SW480 (cell line): ENCODE results near the gene NUMB.
A peak's percentile ranks its signal among the peaks of the same experiment; 100 is the strongest.

Source experiments
- DNase-seq: peaks from one replicate; pipeline ENCODE4 v3.0.0-alpha.2; 2016; ENCODE audit warnings: low spot score

Gene NUMB

GRCh38 chr14:73245480-73246325 lies 212.6 kb downstream of the NUMB start:
- no peak for DNase-seq

- no peak for DNase-seq
Measured at GRCh38 chr14:73244541-73245290, 213.6 kb downstream of the NUMB start.

GRCh38 chr14:73243748-73244147 lies 214.6 kb downstream of the NUMB start:
- DNase-seq: no peak

- no peak for DNase-seq
Measured at GRCh38 chr14:73243341-73243740, 215.0 kb downstream of the NUMB start.

- DNase-seq: no peak
Measured at GRCh38 chr14:73242357-73242901, 215.9 kb downstream of the NUMB start.

- no peak for DNase-seq
Measured at GRCh38 chr14:73241481-73242165, 216.7 kb downstream of the NUMB start.

- no peak for DNase-seq
Measured at GRCh38 chr14:73240816-73241480, 217.4 kb downstream of the NUMB start.

GRCh38 chr14:73239393-73240241 lies 218.7 kb downstream of the NUMB start:
- DNase-seq: no peak

- DNase-seq: no peak
Measured at GRCh38 chr14:73238941-73239340, 219.4 kb downstream of the NUMB start.

GRCh38 chr14:73238424-73238852 lies 219.9 kb downstream of the NUMB start:
- DNase-seq: peak; percentile 81

GRCh38 chr14:73237786-73238423 lies 220.4 kb downstream of the NUMB start:
- no peak for DNase-seq

- DNase-seq: peak; percentile 68
Measured at GRCh38 chr14:73237219-73237785, 221.0 kb downstream of the NUMB start, which contains the start of gene PAPLN. TSS of gene PAPLN (plus strand) at chr14:73237506. CDS start at chr14:73239779, 2,273 bp downstream.

- no peak for DNase-seq
Measured at GRCh38 chr14:73236752-73237218, 221.6 kb downstream of the NUMB start.

- DNase-seq: no peak
Measured at GRCh38 chr14:73236157-73236556, 222.2 kb downstream of the NUMB start.

GRCh38 chr14:73235531-73236155 lies 222.7 kb downstream of the NUMB start:
- DNase-seq: no peak

GRCh38 chr14:73234586-73235394 lies 223.6 kb downstream of the NUMB start:
- no peak for DNase-seq

- DNase-seq: no peak
Measured at GRCh38 chr14:73234029-73234428, 224.3 kb downstream of the NUMB start.

GRCh38 chr14:73233564-73233963 lies 224.8 kb downstream of the NUMB start:
- DNase-seq: no peak
